ENCODE data around the gene PRG3.

DNA sequence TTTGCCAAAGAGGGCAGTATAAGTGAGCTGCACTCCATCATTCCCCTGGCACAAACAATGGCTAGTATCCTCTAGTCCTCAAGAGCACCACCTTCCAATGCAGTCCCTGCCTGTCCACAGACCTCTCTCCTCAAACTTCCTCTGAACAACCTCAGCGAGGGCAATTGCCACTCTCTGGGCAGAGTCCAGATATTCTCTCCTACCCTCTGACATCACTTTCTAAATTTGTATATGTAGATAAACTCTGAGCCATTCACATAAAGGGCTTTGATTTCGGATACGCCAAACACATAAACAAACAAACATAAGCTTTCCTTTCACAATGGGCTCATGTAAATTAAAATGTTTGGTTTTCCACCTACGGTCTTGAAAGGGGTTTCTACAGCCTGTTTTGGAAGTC, 49.0 kb upstream of the PRG3 start:
- TF ChIP-seq, protein P1, sequence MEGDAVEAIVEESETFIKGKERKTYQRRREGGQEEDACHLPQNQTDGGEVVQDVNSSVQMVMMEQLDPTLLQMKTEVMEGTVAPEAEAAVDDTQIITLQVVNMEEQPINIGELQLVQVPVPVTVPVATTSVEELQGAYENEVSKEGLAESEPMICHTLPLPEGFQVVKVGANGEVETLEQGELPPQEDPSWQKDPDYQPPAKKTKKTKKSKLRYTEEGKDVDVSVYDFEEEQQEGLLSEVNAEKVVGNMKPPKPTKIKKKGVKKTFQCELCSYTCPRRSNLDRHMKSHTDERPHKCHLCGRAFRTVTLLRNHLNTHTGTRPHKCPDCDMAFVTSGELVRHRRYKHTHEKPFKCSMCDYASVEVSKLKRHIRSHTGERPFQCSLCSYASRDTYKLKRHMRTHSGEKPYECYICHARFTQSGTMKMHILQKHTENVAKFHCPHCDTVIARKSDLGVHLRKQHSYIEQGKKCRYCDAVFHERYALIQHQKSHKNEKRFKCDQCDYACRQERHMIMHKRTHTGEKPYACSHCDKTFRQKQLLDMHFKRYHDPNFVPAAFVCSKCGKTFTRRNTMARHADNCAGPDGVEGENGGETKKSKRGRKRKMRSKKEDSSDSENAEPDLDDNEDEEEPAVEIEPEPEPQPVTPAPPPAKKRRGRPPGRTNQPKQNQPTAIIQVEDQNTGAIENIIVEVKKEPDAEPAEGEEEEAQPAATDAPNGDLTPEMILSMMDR (conservative IDR thresholded peaks at IDR 0.05), result no peak
- TF ChIP-seq EZH2 (IDR thresholded peaks at IDR 0.05; ENCODE audit: low read depth), result no peak

Data from PC-9 (cell line).